IMR-90 (cell line): Measurements from ENCODE around the gene COQ8A.

Source experiments
- CEBPB ChIP-seq: IDR thresholded peaks from 2 replicates; pipeline ENCODE4 v1.6.1; 2012; ENCODE audit warnings: low read depth, low read length, improper control_type of control experiment
- CHD1 ChIP-seq: IDR thresholded peaks from 2 replicates; pipeline ENCODE4 v1.6.1; 2012; ENCODE audit warnings: low read depth, low read length, improper control_type of control experiment
- CTCF ChIP-seq: conservative IDR thresholded peaks from 2 replicates; pipeline ENCODE4 v1.5.1; 2012; ENCODE audit warnings: mild to moderate bottlenecking, low read depth, low read length, improper control_type of control experiment
- ELK1 ChIP-seq: fragments of 150-350 bp; IDR thresholded peaks from 2 replicates; pipeline ENCODE4 v1.6.1; 2016; ENCODE audit warnings: low read depth, mild to moderate bottlenecking, low read length, moderate library complexity, borderline replicate concordance
- POLR2A ChIP-seq: IDR thresholded peaks from 2 replicates; pipeline ENCODE4 v1.6.1; 2012; ENCODE audit warnings: mild to moderate bottlenecking, low read depth, low read length
- RAD21 ChIP-seq: IDR thresholded peaks from 2 replicates; pipeline ENCODE4 v1.6.1; 2012; ENCODE audit warnings: low read length, improper control_type of control experiment
- RCOR1 ChIP-seq: IDR thresholded peaks from 2 replicates; pipeline ENCODE4 v1.6.1; 2012; ENCODE audit warnings: mild to moderate bottlenecking, low read length, improper control_type of control experiment; ENCODE audit not compliant: insufficient replicate concordance

GRCh38 chr1:226954337-226954736, 14.2 kb downstream of the COQ8A start:
- TF ChIP-seq CHD1: no peak
- no peak for TF ChIP-seq CTCF
- TF ChIP-seq RCOR1: no peak
- TF ChIP-seq ELK1: no peak
- TF ChIP-seq CEBPB: no peak
- no peak for TF ChIP-seq POLR2A
- no peak for TF ChIP-seq RAD21
